Epithelial cell of prostate (primary cell): ENCODE measurements around the gene CDK1.
A peak's percentile ranks its signal among the peaks of the same experiment; 100 is the strongest.

Experiments used
- DNase-seq: peaks from one replicate; pipeline ENCODE4 v3.0.0-alpha.2; 2011; ENCODE audit warnings: low read depth, low spot score
- H3K27ac ChIP-seq: fragments of 450-650 bp; 2 replicates; pipeline ENCODE4 v1.5.1; 2017; ENCODE audit warnings: mild to moderate bottlenecking

The CDK1 gene

GRCh38 chr10:60769406-60769805 lies 8.9 kb upstream of the CDK1 start:
- DNase-seq = no peak

GRCh38 chr10:60777696-60778213 lies 523 bp upstream of the CDK1 start:
- H3K27ac ChIP-seq = no peak overlapping the region

More at GRCh38 chr10:60769406-60769805, 8.9 kb upstream of the CDK1 start:
- H3K27ac ChIP-seq = no peak overlapping the region

GRCh38 chr10:60778971-60779796 lies 906 bp downstream of the CDK1 start:
- no peak overlapping the region for H3K27ac ChIP-seq
- no peak for DNase-seq

More at GRCh38 chr10:60777696-60778213, 523 bp upstream of the CDK1 start:
- no peak for DNase-seq

GRCh38 chr10:60781661-60782060 lies 3.4 kb downstream of the CDK1 start:
- H3K27ac ChIP-seq = peak overlapping the region; percentile 3
- no peak for DNase-seq

- DNase-seq = no peak
- H3K27ac ChIP-seq = no peak overlapping the region
Measured at GRCh38 chr10:60784641-60785040, 6.4 kb downstream of the CDK1 start.

- DNase-seq = no peak
- no peak overlapping the region for H3K27ac ChIP-seq
Measured at GRCh38 chr10:60788544-60788943, 10.3 kb downstream of the CDK1 start.

GRCh38 chr10:60789340-60789739 lies 11.1 kb downstream of the CDK1 start:
- no peak overlapping the region for H3K27ac ChIP-seq
- DNase-seq = no peak

GRCh38 chr10:60794953-60795352 lies 16.7 kb downstream of the CDK1 start:
- no peak overlapping the region for H3K27ac ChIP-seq

GRCh38 chr10:60795465-60796202 lies 17.4 kb downstream of the CDK1 start:
- H3K27ac ChIP-seq = no peak overlapping the region
- no peak for DNase-seq

More at GRCh38 chr10:60794953-60795352, 16.7 kb downstream of the CDK1 start:
- DNase-seq = no peak

GRCh38 chr10:60796481-60796880 lies 18.2 kb downstream of the CDK1 start:
- H3K27ac ChIP-seq = no peak overlapping the region
- no peak for DNase-seq

- no peak for DNase-seq
- H3K27ac ChIP-seq = no peak overlapping the region
Measured at GRCh38 chr10:60797200-60797599, 18.9 kb downstream of the CDK1 start.

GRCh38 chr10:60798031-60798430 lies 19.8 kb downstream of the CDK1 start:
- H3K27ac ChIP-seq = no peak overlapping the region
- DNase-seq = no peak

- no peak overlapping the region for H3K27ac ChIP-seq
- DNase-seq = no peak
Measured at GRCh38 chr10:60798870-60799269, 20.6 kb downstream of the CDK1 start.

GRCh38 chr10:60799971-60800650 lies 21.8 kb downstream of the CDK1 start:
- no peak overlapping the region for H3K27ac ChIP-seq
- no peak for DNase-seq

GRCh38 chr10:60800918-60801317 lies 22.6 kb downstream of the CDK1 start:
- no peak overlapping the region for H3K27ac ChIP-seq
- DNase-seq = no peak

GRCh38 chr10:60801522-60801921 lies 23.2 kb downstream of the CDK1 start:
- no peak overlapping the region for H3K27ac ChIP-seq
- DNase-seq = no peak

GRCh38 chr10:60803433-60803832 lies 25.2 kb downstream of the CDK1 start:
- no peak overlapping the region for H3K27ac ChIP-seq
- no peak for DNase-seq

GRCh38 chr10:60803865-60804264 lies 25.6 kb downstream of the CDK1 start:
- no peak for DNase-seq
- no peak overlapping the region for H3K27ac ChIP-seq

GRCh38 chr10:60806921-60807320 lies 28.6 kb downstream of the CDK1 start:
- H3K27ac ChIP-seq = no peak overlapping the region
- DNase-seq = no peak

GRCh38 chr10:60807499-60807898 lies 29.2 kb downstream of the CDK1 start:
- DNase-seq = no peak
- no peak overlapping the region for H3K27ac ChIP-seq

- no peak for DNase-seq
Measured at GRCh38 chr10:60808036-60808435, 29.8 kb downstream of the CDK1 start.

More at GRCh38 chr10:60808036-60808435, 29.8 kb downstream of the CDK1 start:
- H3K27ac ChIP-seq = no peak overlapping the region
